K562 (cell line): Measurements from ENCODE around the gene TARBP2. TPM values are rescaled to one million over a fixed set of nuclear protein-coding genes. Genes with fewer than 3 reads are reported as not detected.

ENCODE experiments used
- ATAC-seq: fragments of 200-7000 bp; cut with Tn5 transposase; 3 replicates; pipeline ENCODE4 v1.9.1; 2020; ENCODE audit warnings: moderate library complexity
- BruUV-seq: library from RNA; stranded (reverse); fragments of 400-500 nt; replicated peaks from 2 replicates; lab custom pipeline; 2021; lab: Mats Ljungman, UMichigan
- CTCF ChIA-PET: fragments of 300-600 bp; formaldehyde crosslinking; extraction: SDS; loops from one replicate; lab custom pipeline; 2021; ENCODE audit warnings: low intra/inter-chr PET ratio; lab: Yijun Ruan, JAX
- POLR2A ChIA-PET: fragments of 300-600, 350-650 bp; sonication (Branson Sonifier 250); formaldehyde crosslinking; extraction: SDS; loops from one replicate; lab custom pipeline; 2021; ENCODE audit warnings: antibody characterized with exemption, inconsistent platforms; lab: Yijun Ruan, JAX
- DNase-seq, 4 experiments: peaks; one replicate each; pipeline versions ENCODE4 v3.0.0 to v3.0.0-alpha.2; 2011 to 2018; ENCODE audit warnings: low spot score in 3 of 4, mixed read lengths in 3 of 4; ENCODE audit errors: extremely low read depth in 1 of 4
- FAIRE-seq: peaks from 2 replicates; lab custom pipeline; 2011; peaks lifted over from hg19 to GRCh38; lab: Jason Lieb, UNC
- H2AFZ ChIP-seq: 2 replicates; pipeline ENCODE4 v1.6.0; 2011; ENCODE audit warnings: low read depth, low read length, control low read depth, inconsistent platforms
- H3K27ac ChIP-seq: fragments of 200-600 bp; 3 replicates; pipeline ENCODE4 v1.8.0; 2011; ENCODE audit warnings: low read depth, mild to moderate bottlenecking, control low read depth, inconsistent platforms, low read length, moderate library complexity, mixed read lengths; ENCODE audit errors: extremely low read depth
- H3K27me3 ChIP-seq, 2 experiments: fragments of 300-600 bp in 1 of 2; 2 replicates in 1 of 2; 3 replicates in 1 of 2; pipeline versions ENCODE4 v1.6.0 to v1.8.0; 2011; ENCODE audit warnings: inconsistent platforms in 2 of 2, low read length in 2 of 2, mild to moderate bottlenecking in 1 of 2, mixed read lengths in 1 of 2, moderate library complexity in 1 of 2; ENCODE audit not compliant: control insufficient read depth in 2 of 2, insufficient read depth in 2 of 2
- H3K36me3 ChIP-seq: fragments of 300-600 bp; 3 replicates; pipeline ENCODE4 v1.8.0; 2011; ENCODE audit warnings: mild to moderate bottlenecking, low read length, inconsistent platforms; ENCODE audit not compliant: control insufficient read depth, insufficient read depth
- H3K4me1 ChIP-seq, 2 experiments: fragments of 200-600 bp in 1 of 2; replicated peaks in 1 of 2; 2 replicates in 1 of 2; 3 replicates in 1 of 2; pipeline versions ENCODE4 v1.5.1 to v1.8.0; 2011; ENCODE audit warnings: inconsistent platforms in 2 of 2, low read length in 2 of 2, mild to moderate bottlenecking in 1 of 2, mixed read lengths in 1 of 2, moderate library complexity in 1 of 2; ENCODE audit not compliant: control insufficient read depth in 2 of 2, insufficient read depth in 2 of 2
- H3K4me2 ChIP-seq: 2 replicates; pipeline ENCODE4 v1.6.1; 2011; ENCODE audit warnings: low read length, control low read depth, inconsistent platforms, mixed read lengths; ENCODE audit not compliant: insufficient read depth
- H3K4me3 ChIP-seq: fragments of 200-600 bp; sonication (generic), shearing (Covaris generic); 2 replicates; pipeline ENCODE4 v1.5.1; 2016; ENCODE audit warnings: control low read depth, inconsistent platforms
- H3K79me2 ChIP-seq: fragments of 200-600 bp; 3 replicates; pipeline ENCODE4 v1.8.0; 2011; ENCODE audit warnings: low read length, inconsistent platforms; ENCODE audit not compliant: control insufficient read depth, insufficient read depth
- H3K9ac ChIP-seq, 2 experiments: 2 replicates each; pipeline versions ENCODE4 v1.6.0 to v1.6.1; 2011; ENCODE audit warnings: low read depth in 2 of 2, low read length in 2 of 2, control low read depth in 1 of 2, inconsistent platforms in 1 of 2, mild to moderate bottlenecking in 1 of 2, mixed read lengths in 1 of 2; ENCODE audit not compliant: insufficient read depth in 1 of 2
- H3K9me1 ChIP-seq: one replicate; pipeline ENCODE4 v1.6.0; 2011; ENCODE audit warnings: inconsistent platforms, mild to moderate bottlenecking, low read length, moderate library complexity; ENCODE audit not compliant: control insufficient read depth, insufficient read depth
- H3K9me3 ChIP-seq: replicated peaks from 2 replicates; pipeline ENCODE4 v1.5.1; 2011; ENCODE audit warnings: low read depth, low read length, inconsistent platforms; ENCODE audit not compliant: control insufficient read depth, insufficient read depth
- H4K20me1 ChIP-seq: replicated peaks from 2 replicates; pipeline ENCODE4 v1.6.1; 2011; ENCODE audit warnings: low read length, inconsistent platforms, mixed read lengths; ENCODE audit not compliant: control insufficient read depth, insufficient read depth
- CHD2 ChIP-seq: IDR thresholded peaks from 2 replicates; pipeline ENCODE4 v1.6.1; 2011; ENCODE audit warnings: low read depth, low read length
- FOXP4 ChIP-seq: sonication (generic); formaldehyde crosslinking; IDR thresholded peaks from 2 replicates; pipeline ENCODE4 v1.8.0; 2022; ENCODE audit warnings: mild to moderate bottlenecking, missing genetic modification reagents, borderline replicate concordance
- MLLT1 ChIP-seq, 2 experiments: fragments of 450-650 bp; IDR thresholded peaks; 2 replicates each; pipeline ENCODE4 v1.6.1; 2016
- NFIC ChIP-seq: fragments of 450-650 bp; IDR thresholded peaks from 2 replicates; pipeline ENCODE4 v1.6.1; 2017; ENCODE audit warnings: mild to moderate bottlenecking, inconsistent platforms
- NR2C1 ChIP-seq, 2 experiments: fragments of 450-650 bp; IDR thresholded peaks; 2 replicates each; pipeline ENCODE4 v1.6.1; 2017; ENCODE audit warnings: mild to moderate bottlenecking in 2 of 2, antibody characterized with exemption in 1 of 2, inconsistent platforms in 1 of 2, missing compliant biosample characterization in 1 of 2, missing genetic modification characterization in 1 of 2
- RBM22 ChIP-seq: fragments of 200-400 bp; formaldehyde crosslinking; IDR thresholded peaks from 2 replicates; pipeline ENCODE4 v1.6.1; 2018; ENCODE audit warnings: low read length, low read depth; ENCODE audit not compliant: poor library complexity, severe bottlenecking
- U2AF1 ChIP-seq: fragments of 200-400 bp; formaldehyde crosslinking; optimal IDR thresholded peaks from 2 replicates; pipeline ENCODE3; 2017; ENCODE audit warnings: mild to moderate bottlenecking, low read depth, low read length, moderate library complexity
- XRCC5 ChIP-seq: fragments of 200-400 bp; formaldehyde crosslinking; IDR thresholded peaks from 2 replicates; pipeline ENCODE4 v1.6.1; 2017; ENCODE audit warnings: low read depth, mild to moderate bottlenecking, low read length
- WGBS: fragments of 100-300 bp; shearing (Covaris generic); methylation state at CpG from one replicate; pipeline ENCODE4 v1.1.6; 2016; ENCODE audit warnings: low coverage, mixed read lengths; ENCODE audit not compliant: insufficient coverage; ENCODE audit errors: missing lambda C conversion rate; 5-methylcytosine and 5-hydroxymethylcytosine counted together
- in situ Hi-C: fragments of 300-500 bp; cut with MboI; formaldehyde crosslinking; loops from 4 replicates; pipeline ENCODE4 v1.15.0; 2018; ENCODE audit warnings: inconsistent platforms, mixed read lengths
- intact Hi-C: fragments of 100-400 bp; cut with micrococcal nuclease; formaldehyde crosslinking; loops from 2 replicates; pipeline ENCODE4 v1.14.2; 2022
- polyA plus RNA-seq, 8 experiments: library from polyadenylated mRNA; depleted of rRNA in 4 of 8; stranded (reverse) in 5 of 8; unstranded in 3 of 8; fragments of >200 nt; fragmentation: Nextera tagmentation in 2 of 8; fragmentation: Illumina TruSeq in 1 of 8; extraction: Ambion mirVana in 2 of 8; extraction: Trizol in 1 of 8; gene quantifications; 2 replicates each; pipeline versions ENCODE4 v1.2.1 to v1.2.3, GENCODE V29; 2011 to 2014; ENCODE audit warnings: inconsistent platforms in 1 of 8, missing spikeins in 1 of 8
- total RNA-seq, 7 experiments: library from RNA; depleted of rRNA in 6 of 7; stranded (reverse); fragments of >200 nt in 6 of 7; fragmentation: Illumina TruSeq in 2 of 7; extraction: Trizol in 2 of 7; gene quantifications; 2 replicates each; pipeline versions ENCODE4 v1.2.1 to v1.2.3, GENCODE V29; 2011 to 2021; ENCODE audit warnings: low replicate concordance in 1 of 7
- TF ChIP-seq, protein P1 (sequence below): fragments of 250-450 bp; sonication (Bioruptor Pico); IDR thresholded peaks from 2 replicates; pipeline ENCODE4 v1.4.0; 2020

The TARBP2 gene
- total and polyA plus RNA-seq, 9 of the 15 experiments (the other 6 are each of a cell fraction or from before 2014, with no cell fraction given) = 5.6 to 69.0 (median 44.6) TPM

DNA sequence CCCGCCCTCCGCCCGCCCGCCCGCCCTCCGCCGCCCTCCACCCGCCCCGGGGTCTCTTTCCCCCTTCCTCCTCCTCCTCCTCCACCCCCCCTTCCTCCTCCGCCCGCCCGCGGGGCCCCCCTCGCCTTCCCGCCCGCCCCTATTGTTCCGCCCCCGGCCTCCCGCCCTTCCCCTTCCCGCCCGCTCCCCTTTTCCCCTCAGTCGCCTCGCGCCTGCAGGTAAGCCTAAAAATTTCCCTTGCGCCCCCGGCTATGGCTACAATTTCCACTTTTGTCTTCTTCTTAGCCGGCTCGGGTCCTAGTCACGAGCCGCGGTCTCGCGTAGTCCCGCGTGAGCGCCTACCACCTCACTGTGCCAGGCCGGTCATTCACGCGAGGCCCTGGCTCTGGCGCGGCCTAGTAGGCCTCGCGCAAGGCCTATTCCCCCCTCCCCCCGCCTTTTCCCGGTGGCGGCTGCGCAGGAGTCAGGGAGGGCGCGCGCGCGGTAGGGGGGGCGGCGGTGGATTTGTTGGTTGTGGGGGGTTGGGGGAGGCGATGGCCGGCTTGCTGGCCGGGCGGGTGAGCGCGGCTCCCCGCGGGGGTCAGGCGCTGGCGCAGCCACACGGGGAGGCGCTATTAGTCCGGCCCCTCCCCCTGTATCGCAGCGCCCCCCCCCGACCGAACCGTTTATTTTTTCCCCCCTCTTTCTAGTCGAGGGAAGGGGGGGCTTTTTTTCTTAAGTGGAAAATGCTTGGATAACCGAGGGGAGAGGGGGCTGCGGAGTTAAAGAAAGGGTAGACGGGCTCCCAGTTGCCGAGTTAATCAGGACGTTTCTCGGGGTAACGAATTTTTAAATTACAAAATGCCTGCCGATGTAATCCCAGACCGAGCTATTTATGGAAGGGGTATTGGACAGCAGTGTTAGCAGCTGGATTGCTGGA, 48.7 kb upstream of the TARBP2 start:
- peaks cover 0 to 17% of the 10 kb centered on the region in 2 experiments; a peak in 3 of 5 replicates for H3K4me1 ChIP-seq
- FAIRE-seq (no peak), DNase-seq (peak; percentile 86 to 94 (median 90)), ATAC-seq (peak; percentile 89)
- H3K4me3 ChIP-seq = peak overlapping the region; percentile 98
- peak overlapping the region; percentile 98 for H3K27ac ChIP-seq
- CTCF ChIA-PET = interaction anchor here (0.6 to 1.9 kb wide), 3 partner anchors 100 to 167 kb away, joined by 3 to 7 read pairs (median 6); no protein-coding TSS in a partner anchor
- H3K27me3 ChIP-seq = no peaks in the 10 kb centered on the region
- peaks cover 53% of the 10 kb centered on the region for H3K79me2 ChIP-seq
- intact Hi-C loops = no loop called here
- in situ Hi-C loops = no loop called here
- BruUV-seq = no TSS peak
- H4K20me1 ChIP-seq = peaks cover 28% of the 10 kb centered on the region
- H3K9me1 ChIP-seq = peaks cover 4% of the 10 kb centered on the region
- H3K36me3 ChIP-seq = peaks cover 53% of the 10 kb centered on the region
- peak overlapping the region; percentile 91 to 100 for H3K9ac ChIP-seq
- WGBS = under 1% methylated on average over 35 of the region's 82 CpGs
- no peaks in the 10 kb centered on the region for H3K9me3 ChIP-seq
- POLR2A ChIA-PET = interaction anchor here (0.7 to 3.9 kb wide), 12 partner anchors 8 to 404 kb away, joined by 3 to 39 read pairs (median 4); partner anchors contain the start of gene TARBP2
- H3K4me2 ChIP-seq = peak overlapping the region; percentile 84
- 0 out of 2 replicates have a peak overlapping the region, but pooled peaks have one; percentile 22 for H2AFZ ChIP-seq
- 0 out of 2 replicates have a peak, but pooled peaks have one; percentile 69 for TF ChIP-seq XRCC5
- peak; percentile 62 for TF ChIP-seq NR2C1 (IDR thresholded peaks at IDR 0.05)
- TF ChIP-seq NR2C1 (tag; IDR thresholded peaks at IDR 0.05) = peak; percentile 85
- peak; percentile 83 for TF ChIP-seq CHD2
- peak; percentile 71 to 74; a peak in 2 of 4 replicates for TF ChIP-seq MLLT1 (IDR thresholded peaks at IDR 0.05)
- TF ChIP-seq FOXP4 = peak; percentile 91; the same call in 1 of the 2 replicates
- TF ChIP-seq, protein P1, sequence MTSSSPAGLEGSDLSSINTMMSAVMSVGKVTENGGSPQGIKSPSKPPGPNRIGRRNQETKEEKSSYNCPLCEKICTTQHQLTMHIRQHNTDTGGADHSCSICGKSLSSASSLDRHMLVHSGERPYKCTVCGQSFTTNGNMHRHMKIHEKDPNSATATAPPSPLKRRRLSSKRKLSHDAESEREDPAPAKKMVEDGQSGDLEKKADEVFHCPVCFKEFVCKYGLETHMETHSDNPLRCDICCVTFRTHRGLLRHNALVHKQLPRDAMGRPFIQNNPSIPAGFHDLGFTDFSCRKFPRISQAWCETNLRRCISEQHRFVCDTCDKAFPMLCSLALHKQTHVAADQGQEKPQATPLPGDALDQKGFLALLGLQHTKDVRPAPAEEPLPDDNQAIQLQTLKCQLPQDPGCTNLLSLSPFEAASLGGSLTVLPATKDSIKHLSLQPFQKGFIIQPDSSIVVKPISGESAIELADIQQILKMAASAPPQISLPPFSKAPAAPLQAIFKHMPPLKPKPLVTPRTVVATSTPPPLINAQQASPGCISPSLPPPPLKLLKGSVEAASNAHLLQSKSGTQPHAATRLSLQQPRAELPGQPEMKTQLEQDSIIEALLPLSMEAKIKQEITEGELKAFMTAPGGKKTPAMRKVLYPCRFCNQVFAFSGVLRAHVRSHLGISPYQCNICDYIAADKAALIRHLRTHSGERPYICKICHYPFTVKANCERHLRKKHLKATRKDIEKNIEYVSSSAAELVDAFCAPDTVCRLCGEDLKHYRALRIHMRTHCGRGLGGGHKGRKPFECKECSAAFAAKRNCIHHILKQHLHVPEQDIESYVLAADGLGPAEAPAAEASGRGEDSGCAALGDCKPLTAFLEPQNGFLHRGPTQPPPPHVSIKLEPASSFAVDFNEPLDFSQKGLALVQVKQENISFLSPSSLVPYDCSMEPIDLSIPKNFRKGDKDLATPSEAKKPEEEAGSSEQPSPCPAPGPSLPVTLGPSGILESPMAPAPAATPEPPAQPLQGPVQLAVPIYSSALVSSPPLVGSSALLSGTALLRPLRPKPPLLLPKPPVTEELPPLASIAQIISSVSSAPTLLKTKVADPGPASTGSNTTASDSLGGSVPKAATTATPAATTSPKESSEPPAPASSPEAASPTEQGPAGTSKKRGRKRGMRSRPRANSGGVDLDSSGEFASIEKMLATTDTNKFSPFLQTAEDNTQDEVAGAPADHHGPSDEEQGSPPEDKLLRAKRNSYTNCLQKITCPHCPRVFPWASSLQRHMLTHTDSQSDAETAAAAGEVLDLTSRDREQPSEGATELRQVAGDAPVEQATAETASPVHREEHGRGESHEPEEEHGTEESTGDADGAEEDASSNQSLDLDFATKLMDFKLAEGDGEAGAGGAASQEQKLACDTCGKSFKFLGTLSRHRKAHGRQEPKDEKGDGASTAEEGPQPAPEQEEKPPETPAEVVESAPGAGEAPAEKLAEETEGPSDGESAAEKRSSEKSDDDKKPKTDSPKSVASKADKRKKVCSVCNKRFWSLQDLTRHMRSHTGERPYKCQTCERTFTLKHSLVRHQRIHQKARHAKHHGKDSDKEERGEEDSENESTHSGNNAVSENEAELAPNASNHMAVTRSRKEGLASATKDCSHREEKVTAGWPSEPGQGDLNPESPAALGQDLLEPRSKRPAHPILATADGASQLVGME (CRISPR knock-in tag) = 0 out of 2 replicates have a peak, but pooled peaks have one; percentile 22
- peak; percentile 98 for TF ChIP-seq RBM22
- peak; percentile 17; the same call in 1 of the 2 replicates for TF ChIP-seq NFIC
- TF ChIP-seq U2AF1 = peak; percentile 84
